GM12801 (cell line): ENCODE data around the gene REXO4.

Source experiments
- CTCF ChIP-seq: IDR thresholded peaks from one replicate; pipeline ENCODE4 v1.5.1; 2011; ENCODE audit warnings: control low read depth; ENCODE audit not compliant: insufficient read length; ENCODE audit errors: extremely low read depth

The REXO4 gene

DNA sequence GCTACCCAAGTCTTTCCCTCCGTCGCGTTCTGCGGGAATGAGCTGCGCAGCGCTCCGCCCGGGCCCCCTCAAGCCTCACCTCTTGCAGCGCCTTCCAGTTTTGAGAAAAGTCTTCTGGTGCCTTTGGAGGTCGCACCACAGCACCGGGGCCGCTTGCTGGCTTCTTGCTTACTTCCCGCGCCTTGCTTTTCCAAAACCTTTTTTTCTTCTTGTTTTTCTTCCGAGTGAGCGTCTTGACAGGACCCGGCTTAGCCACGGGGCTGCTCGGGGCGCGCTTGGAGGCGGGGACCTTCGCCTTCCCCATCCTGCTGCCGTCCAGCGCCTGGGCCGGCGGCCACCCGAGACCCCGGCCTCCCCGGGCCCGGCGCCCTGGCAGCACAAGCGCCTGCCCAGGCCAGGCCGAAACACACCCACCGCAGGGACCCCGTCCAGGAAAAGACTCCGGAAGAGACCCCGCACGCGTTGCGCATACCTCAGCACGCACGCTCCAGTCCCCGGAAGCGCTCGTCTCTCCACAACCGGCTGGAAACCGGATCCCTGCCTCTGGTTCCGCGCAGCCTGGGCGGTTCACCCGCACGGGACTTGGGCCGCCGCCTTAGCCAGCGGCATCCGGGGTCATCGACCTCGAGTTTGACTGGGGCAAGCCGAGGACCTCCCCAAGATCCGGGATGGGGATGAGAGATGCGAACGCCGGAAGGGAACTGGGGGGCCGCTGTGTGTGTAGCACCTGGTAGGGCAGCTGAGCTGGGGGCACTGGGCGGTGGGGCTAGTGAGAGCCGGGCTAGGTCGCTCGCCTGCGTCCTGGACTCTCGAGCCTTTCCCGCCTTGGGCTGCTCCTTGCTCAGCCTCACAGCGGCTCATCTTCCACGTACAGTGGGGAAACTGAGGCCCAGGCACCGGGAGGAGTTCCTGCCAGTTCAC is at the start of gene REXO4:
REXO4 (minus strand) TSS at position 470 of the 921 bp plus-strand sequence; CDS start at position 304, 166 bp downstream.
- TF ChIP-seq CTCF = no peak

GRCh38 chr9:133467101-133467500 is 49.3 kb upstream of the REXO4 start:
- TF ChIP-seq CTCF = no peak

DNA sequence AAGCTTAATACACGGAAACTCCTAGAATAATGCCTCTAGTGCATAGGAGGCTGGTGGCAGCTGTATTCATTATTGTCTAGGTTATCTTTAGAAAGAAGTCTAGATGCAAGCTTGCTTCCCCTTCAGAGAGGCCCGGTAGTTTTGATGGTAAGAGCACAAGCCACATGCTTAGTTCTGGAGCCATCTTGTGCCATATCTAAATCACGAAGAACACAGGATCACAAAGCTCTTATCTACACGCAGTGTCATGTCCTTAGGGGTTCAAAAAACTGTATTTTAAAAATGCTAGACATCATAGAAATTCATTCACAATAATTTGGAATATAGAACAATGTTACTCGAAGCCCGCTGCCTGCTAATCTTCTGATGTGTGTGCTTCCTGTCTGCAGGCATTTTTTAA is 48.2 kb upstream of the REXO4 start:
- no peak for TF ChIP-seq CTCF

DNA sequence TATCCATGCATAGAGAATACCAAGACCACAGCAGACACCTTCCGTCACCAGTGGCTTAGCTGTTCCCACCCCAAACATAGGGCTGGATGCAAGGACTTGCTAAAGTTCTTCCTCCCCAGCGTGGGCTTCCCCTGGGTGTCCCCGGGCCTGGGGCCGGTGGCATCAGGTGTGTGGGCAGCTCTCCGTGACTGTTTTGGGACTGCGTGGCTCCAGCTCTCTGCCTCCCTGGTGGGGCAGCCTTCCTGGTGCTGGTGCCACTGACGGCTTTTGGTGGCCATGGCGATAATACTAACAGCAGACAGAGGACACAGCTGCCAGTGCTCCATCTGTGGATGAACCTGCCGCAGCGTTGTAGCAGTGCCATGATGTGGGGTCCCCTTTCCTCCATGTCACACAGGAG is 46.8 kb upstream of the REXO4 start:
- no peak for TF ChIP-seq CTCF

GRCh38 chr9:133463864-133464615 is 46.2 kb upstream of the REXO4 start:
- TF ChIP-seq CTCF = no peak

DNA sequence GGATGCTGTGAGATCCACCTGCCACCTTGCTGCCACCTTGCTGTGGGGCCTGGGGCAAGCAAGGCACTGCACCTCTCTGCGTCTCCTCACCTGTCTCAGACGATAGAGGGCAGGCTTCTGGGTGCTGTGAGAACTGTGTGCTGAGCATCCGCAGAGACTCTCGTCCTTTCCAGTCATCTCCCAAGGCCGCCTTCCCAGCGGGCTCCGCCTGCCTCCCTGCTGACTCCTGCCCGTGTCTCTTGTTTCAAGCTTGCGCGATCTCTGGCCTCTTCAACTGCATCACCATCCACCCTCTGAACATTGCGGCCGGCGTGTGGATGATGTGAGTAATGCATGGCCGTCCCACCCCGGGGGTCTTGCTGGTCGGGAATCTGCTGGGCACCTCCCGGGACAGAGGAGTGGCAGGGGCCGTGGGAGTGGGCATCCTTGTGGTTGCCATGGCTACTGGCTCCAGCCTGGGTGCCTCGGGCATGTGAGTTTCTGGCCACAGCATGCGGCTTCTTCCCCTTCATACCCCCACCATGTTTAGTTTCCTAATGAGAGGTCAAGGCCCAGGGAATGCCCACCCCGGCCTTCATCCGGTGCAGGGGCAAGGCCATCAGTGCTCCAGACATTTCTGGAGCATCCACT is 45.5 kb upstream of the REXO4 start:
- no peak for TF ChIP-seq CTCF

DNA sequence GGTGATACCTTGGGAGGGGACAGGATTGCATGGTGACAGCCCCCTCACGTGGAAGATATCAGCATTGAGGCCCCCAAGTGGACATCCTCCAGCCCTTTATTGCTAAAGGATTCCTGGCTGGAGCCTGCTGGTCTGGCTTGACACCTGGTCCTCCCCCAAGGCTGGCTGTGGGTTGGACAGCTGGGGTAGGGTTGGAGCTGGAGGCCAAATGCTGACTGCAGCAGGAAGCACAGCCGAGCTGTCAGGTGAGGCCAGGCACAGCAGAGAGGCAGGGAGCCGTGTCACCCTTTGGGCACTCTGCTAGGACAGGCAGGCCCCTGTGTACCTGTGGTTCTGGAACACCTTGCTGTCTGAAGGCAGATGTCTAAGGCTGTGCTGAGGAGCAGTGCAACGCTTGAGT is 44.2 kb upstream of the REXO4 start:
- no peak for TF ChIP-seq CTCF
